KMS-11 (cell line): ENCODE results near the gene NKX1-1.

ENCODE experiments used
- H2AFZ ChIP-seq: fragments of 200-600 bp; sonication (generic); 2 replicates; pipeline ENCODE4 v1.6.1; 2016; ENCODE audit warnings: antibody characterized with exemption, mixed run types, low read depth
- H3K27ac ChIP-seq: fragments of 200-600 bp; sonication (generic); 2 replicates; pipeline ENCODE4 v1.6.1; 2016; ENCODE audit warnings: mild to moderate bottlenecking, mixed run types
- H3K27me3 ChIP-seq: fragments of 200-600 bp; sonication (generic); 2 replicates; pipeline ENCODE4 v1.6.1; 2017; ENCODE audit warnings: mild to moderate bottlenecking, low read depth, mixed run types, moderate library complexity; ENCODE audit not compliant: insufficient read depth
- H3K36me3 ChIP-seq: fragments of 200-600 bp; sonication (generic); 2 replicates; pipeline ENCODE4 v1.6.1; 2017; ENCODE audit warnings: mild to moderate bottlenecking, mixed run types; ENCODE audit not compliant: insufficient read depth
- H3K4me1 ChIP-seq: fragments of 200-600 bp; sonication (generic); 2 replicates; pipeline ENCODE4 v1.6.1; 2016; ENCODE audit warnings: mild to moderate bottlenecking, low read depth, mixed run types; ENCODE audit not compliant: poor library complexity, severe bottlenecking
- H3K4me2 ChIP-seq: fragments of 200-600 bp; sonication (generic); 2 replicates; pipeline ENCODE4 v1.7.0; 2016; ENCODE audit warnings: mild to moderate bottlenecking, mixed run types
- H3K4me3 ChIP-seq: fragments of 200-600 bp; sonication (generic); IDR thresholded peaks from 2 replicates; pipeline ENCODE4 v1.6.1; 2017; ENCODE audit warnings: low read depth, low read length, mixed read lengths; ENCODE audit not compliant: insufficient read depth
- H3K79me2 ChIP-seq: fragments of 200-600 bp; sonication (generic); 2 replicates; pipeline ENCODE4 v1.6.1; 2016; ENCODE audit warnings: low read depth, mixed run types; ENCODE audit not compliant: insufficient read depth
- H3K9ac ChIP-seq: fragments of 200-600 bp; sonication (generic); 2 replicates; pipeline ENCODE4 v1.6.1; 2016; ENCODE audit warnings: mild to moderate bottlenecking, mixed run types
- H4K20me1 ChIP-seq: fragments of 200-600 bp; sonication (generic); 2 replicates; pipeline ENCODE4 v1.6.1; 2016; ENCODE audit warnings: mild to moderate bottlenecking, mixed run types; ENCODE audit not compliant: insufficient read depth
- TF ChIP-seq, protein P1 (sequence below): fragments of 200-600 bp; sonication (generic); conservative IDR thresholded peaks from 2 replicates; pipeline ENCODE4 v1.6.1; 2017; ENCODE audit warnings: low read depth, mild to moderate bottlenecking, antibody characterized with exemption, low read length, moderate library complexity, mixed read lengths

NKX1-1 gene

DNA sequence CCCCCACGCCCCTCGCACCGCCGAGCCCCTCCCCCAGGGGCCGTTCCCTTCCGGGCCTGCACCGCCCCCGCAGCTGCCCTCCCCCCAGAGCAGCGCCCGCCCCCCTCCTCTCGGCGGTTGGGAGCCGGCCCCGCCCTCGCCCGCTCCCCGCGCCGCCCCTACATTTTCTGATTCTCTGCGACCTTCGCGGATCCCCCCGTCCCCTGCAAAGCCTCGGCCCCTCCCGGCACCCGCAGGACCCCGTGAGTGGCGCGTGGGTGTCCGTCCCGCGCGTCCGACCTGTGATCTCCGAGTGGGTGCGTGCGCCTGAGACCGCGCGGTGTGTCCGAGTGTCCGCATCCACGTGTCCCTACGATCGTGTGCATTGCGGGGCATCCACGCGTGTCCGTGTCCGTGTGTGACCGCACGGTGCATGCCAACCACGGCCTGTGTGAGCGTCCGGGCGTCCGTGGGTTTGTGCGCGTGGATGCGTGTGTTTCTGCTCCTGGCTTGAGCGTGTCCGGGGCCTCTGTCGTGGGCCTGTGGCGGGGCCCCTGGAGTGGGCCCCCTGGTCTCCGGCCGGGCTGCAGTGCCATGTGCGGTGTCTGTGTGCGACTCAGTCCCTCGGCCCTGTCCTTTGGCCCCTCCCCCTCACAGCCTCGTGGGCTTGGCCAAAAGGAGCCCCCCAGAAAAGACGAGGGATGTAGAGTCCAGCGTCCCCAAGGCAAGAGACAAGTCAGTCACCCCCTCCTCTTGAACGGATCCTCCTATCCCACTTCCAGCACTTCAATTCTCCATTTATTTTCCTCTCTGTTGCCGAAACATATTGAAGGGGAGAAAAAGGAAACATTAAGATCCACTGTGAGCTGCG, 8.8 kb upstream of the NKX1-1 start:
- Histone ChIP-seq H3K4me1 (no peaks in the 10 kb centered on the region), H3K4me3 (no peak overlapping the region), H4K20me1 (no peaks in the 10 kb centered on the region), H3K9ac (no peak overlapping the region), H3K27ac (no peak overlapping the region), H3K79me2 (no peaks in the 10 kb centered on the region), H3K27me3 (no peaks in the 10 kb centered on the region), H2AFZ (no peak overlapping the region), H3K4me2 (no peak overlapping the region), H3K36me3 (no peaks in the 10 kb centered on the region)
- TF ChIP-seq, protein P1, sequence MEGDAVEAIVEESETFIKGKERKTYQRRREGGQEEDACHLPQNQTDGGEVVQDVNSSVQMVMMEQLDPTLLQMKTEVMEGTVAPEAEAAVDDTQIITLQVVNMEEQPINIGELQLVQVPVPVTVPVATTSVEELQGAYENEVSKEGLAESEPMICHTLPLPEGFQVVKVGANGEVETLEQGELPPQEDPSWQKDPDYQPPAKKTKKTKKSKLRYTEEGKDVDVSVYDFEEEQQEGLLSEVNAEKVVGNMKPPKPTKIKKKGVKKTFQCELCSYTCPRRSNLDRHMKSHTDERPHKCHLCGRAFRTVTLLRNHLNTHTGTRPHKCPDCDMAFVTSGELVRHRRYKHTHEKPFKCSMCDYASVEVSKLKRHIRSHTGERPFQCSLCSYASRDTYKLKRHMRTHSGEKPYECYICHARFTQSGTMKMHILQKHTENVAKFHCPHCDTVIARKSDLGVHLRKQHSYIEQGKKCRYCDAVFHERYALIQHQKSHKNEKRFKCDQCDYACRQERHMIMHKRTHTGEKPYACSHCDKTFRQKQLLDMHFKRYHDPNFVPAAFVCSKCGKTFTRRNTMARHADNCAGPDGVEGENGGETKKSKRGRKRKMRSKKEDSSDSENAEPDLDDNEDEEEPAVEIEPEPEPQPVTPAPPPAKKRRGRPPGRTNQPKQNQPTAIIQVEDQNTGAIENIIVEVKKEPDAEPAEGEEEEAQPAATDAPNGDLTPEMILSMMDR, result no peak

DNA sequence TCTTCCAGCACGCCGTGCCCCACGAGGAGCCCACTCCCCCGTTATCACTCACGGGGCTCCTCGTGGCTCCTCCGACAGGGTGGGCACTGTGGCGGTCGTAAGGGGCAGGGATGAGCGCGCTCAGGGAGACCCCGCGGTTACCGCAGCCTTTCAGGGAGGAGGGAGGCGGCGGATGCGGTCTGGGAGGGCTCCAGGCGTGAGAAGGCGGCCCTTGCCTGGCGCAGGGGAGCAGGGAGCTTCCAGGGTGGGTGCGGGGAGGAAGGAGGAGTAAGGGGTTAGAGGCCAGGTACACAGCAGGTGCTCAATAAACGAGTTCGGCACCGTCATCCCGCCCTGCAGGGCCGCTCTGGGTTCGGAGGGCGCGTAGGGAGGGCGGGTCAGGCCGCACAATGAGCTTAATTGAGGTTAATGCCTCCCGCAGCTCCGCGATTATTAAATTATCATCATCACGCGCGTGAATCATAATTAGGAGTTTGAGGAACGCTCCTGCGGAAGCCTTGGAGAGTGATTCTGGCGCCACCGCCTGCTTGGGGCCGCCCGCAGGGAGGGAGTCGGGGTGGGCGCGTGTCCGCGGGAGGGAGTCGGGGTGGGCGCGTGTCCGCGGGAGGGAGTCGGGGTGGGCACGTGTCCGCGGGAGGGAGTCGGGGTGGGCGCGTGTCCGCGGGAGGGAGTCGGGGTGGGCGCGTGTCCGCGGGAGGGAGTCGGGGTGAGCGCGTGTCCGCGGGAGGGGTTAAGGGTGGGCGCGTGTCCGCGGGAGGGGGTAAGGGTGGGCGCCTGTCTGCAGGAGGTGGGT, 7.6 kb upstream of the NKX1-1 start:
- no peaks in the 10 kb centered on the region for H3K4me1 ChIP-seq
- H2AFZ ChIP-seq, result no peak overlapping the region
- H3K36me3 ChIP-seq, result no peaks in the 10 kb centered on the region
- H3K27ac ChIP-seq, result no peak overlapping the region
- TF ChIP-seq, protein P1, result no peak
- H3K4me3 ChIP-seq, result no peak overlapping the region
- no peak overlapping the region for H3K4me2 ChIP-seq
- H4K20me1 ChIP-seq, result no peaks in the 10 kb centered on the region
- no peaks in the 10 kb centered on the region for H3K27me3 ChIP-seq
- no peak overlapping the region for H3K9ac ChIP-seq
- H3K79me2 ChIP-seq, result no peaks in the 10 kb centered on the region

DNA sequence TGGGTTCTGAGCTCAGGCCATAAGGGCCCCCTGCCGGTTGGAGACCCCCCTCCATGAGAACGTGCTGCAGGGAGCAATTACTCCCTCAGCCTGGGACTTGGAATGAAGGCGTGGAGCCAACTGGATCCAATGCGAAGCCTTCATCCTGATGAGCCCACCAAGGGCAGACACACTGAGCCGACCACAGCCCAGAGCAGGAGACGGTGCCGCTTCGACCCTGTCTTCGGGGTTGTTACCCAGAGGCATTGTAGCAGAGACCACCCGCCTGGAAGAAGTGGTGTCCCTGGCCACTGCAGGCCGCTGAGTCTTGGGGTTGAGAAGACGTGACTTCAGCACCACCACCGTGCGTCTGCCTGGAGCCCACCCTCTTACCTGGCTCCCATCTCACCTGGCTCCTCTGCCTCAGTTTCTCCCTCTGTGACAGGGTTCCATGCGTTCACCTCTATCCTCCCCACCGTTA, 7.0 kb upstream of the NKX1-1 start:
- no peak overlapping the region for H3K27ac ChIP-seq
- TF ChIP-seq, protein P1, result no peak
- no peak overlapping the region for H3K9ac ChIP-seq
- no peaks in the 10 kb centered on the region for H3K27me3 ChIP-seq
- no peak overlapping the region for H3K4me2 ChIP-seq
- H3K4me3 ChIP-seq, result no peak overlapping the region
- H2AFZ ChIP-seq, result no peak overlapping the region
- H3K79me2 ChIP-seq, result no peaks in the 10 kb centered on the region
- no peaks in the 10 kb centered on the region for H3K4me1 ChIP-seq
- no peaks in the 10 kb centered on the region for H4K20me1 ChIP-seq
- H3K36me3 ChIP-seq, result no peaks in the 10 kb centered on the region

DNA sequence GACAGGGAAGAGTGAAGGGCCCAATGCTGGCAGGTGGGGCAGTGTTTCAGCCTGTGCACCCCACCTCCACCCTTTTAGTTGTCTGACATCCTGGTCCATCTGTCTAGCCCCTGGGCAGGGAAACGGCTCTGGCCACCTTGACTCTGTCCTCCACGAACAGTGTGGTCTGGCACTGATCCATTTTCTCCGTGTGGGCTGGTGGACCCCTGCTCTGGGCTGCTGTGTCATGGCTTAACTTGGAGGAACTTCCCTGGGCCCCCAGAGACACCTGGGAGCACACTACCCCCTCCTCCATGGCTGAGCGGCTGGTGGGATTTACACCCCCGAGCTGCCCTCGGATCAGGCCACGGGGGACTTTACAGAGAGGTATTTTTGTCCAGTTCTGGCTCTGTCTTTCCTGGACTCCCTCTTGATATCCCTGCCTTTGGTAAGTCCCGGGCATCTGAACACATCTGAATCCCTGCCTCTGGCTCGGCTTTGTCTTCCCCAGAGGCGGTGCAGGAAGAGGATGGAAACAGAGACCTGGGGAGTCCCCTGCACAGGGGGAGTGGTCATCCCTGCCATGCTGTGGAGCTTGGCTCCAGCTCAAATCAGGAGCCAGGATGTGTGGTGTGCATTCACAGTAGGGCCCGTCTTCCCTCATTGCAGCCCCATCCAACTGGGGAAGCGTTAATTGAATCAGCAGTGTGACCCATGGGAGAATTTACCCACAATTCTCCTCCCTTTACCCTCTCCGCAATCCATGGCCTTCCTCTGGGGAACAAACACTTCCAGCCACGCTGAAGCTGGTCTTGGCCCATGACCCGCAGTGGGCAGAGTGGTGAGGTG, 6.3 kb upstream of the NKX1-1 start:
- H3K79me2 ChIP-seq, result no peaks in the 10 kb centered on the region
- TF ChIP-seq, protein P1, result no peak

More for the DNA sequence above, 6.3 kb upstream of the NKX1-1 start:
- Histone ChIP-seq H3K9ac (no peak overlapping the region), H4K20me1 (no peaks in the 10 kb centered on the region), H3K27ac (no peak overlapping the region), H3K36me3 (no peaks in the 10 kb centered on the region), H3K4me3 (no peak overlapping the region), H3K4me1 (no peaks in the 10 kb centered on the region), H2AFZ (no peak overlapping the region), H3K4me2 (no peak overlapping the region), H3K27me3 (no peaks in the 10 kb centered on the region)
